Upper lobe of left lung (tissue), 6 donors: Measurements from ENCODE around the gene DEPP1. TPM values are rescaled to one million over a fixed set of nuclear protein-coding genes. Genes with fewer than 3 reads are reported as not detected.

ENCODE experiments used
- ATAC-seq, 2 donors: fragments of 200-7000 bp; cut with Tn5 transposase; one replicate each; pipeline ENCODE4 v1.9.1; 2022; ENCODE audit warnings: mild to moderate bottlenecking in 2 of 2, moderate library complexity in 2 of 2; ENCODE audit not compliant: low FRiP score in 2 of 2
- DNase-seq, 2 donors: peaks; one replicate each; pipeline ENCODE4 v3.0.0-alpha.2; 2019 to 2020
- H3K27ac ChIP-seq, 4 donors: fragments of 200-600 bp; sonication (generic); one replicate each; pipeline ENCODE4 v1.5.1; 2016 to 2019
- H3K27me3 ChIP-seq, 4 donors: fragments of 200-600 bp; sonication (generic); one replicate each; pipeline ENCODE4 v1.5.1; 2017 to 2019
- H3K36me3 ChIP-seq, 4 donors: fragments of 200-600 bp; sonication (generic); one replicate each; pipeline ENCODE4 v1.5.1; 2016 to 2019
- H3K4me1 ChIP-seq, 4 donors: fragments of 200-600 bp; sonication (generic); one replicate each; pipeline ENCODE4 v1.5.1; 2018 to 2019
- H3K4me3 ChIP-seq, 4 donors: fragments of 200-600 bp; sonication (generic); one replicate each; pipeline ENCODE4 v1.5.1; 2017 to 2019; ENCODE audit warnings: mild to moderate bottlenecking in 2 of 4, moderate library complexity in 1 of 4
- H3K9me3 ChIP-seq, 4 donors: fragments of 200-600 bp; sonication (generic); one replicate each; pipeline ENCODE4 v1.5.1; 2018 to 2019
- CTCF ChIP-seq, 6 experiments: fragments of 450-650 bp in 4 of 6; fragments of 200-600 bp in 2 of 6; sonication (generic) in 2 of 6; IDR thresholded peaks; one replicate each; pipeline ENCODE4 v1.5.1; 2016 to 2019; ENCODE audit warnings: antibody characterized with exemption in 6 of 6
- EP300 ChIP-seq, 4 donors: sonication (generic); formaldehyde crosslinking; IDR thresholded peaks; one replicate each; pipeline ENCODE4 v1.5.1; 2017; ENCODE audit warnings: antibody characterized with exemption in 4 of 4, control low read depth in 2 of 4
- POLR2A ChIP-seq, 4 donors: fragments of 450-650 bp; IDR thresholded peaks; one replicate each; pipeline ENCODE4 v1.5.1; 2016 to 2017; ENCODE audit warnings: antibody characterized with exemption in 4 of 4, mild to moderate bottlenecking in 2 of 4
- POLR2AphosphoS5 ChIP-seq, 2 donors: sonication (generic); formaldehyde crosslinking; IDR thresholded peaks; one replicate each; pipeline ENCODE4 v1.5.1; 2017; ENCODE audit warnings: antibody characterized with exemption in 2 of 2
- WGBS, 2 donors: methylation state at CpG; one replicate each; pipeline ENCODE4 v1.1.5; 2017 to 2018; 5-methylcytosine and 5-hydroxymethylcytosine counted together
- total RNA-seq, 6 donors: library from RNA; depleted of rRNA in 4 of 6; stranded (reverse); fragments of >200 nt in 4 of 6; gene quantifications; one replicate each; pipeline versions ENCODE4 v1.1.0 to v1.2.1, GENCODE V29; 2016 to 2021
- donor health status: DM: no; HTN: no; CAD: no; lungs with moderate emphysema.
- donor health status: DM: no; HTN: yes; CAD: no; lungs with severe emphysema.

DEPP1 gene
- total RNA-seq, 6 donors from 2014 or later: 42.0 to 405 (median 95.6) TPM

GRCh38 chr10:44956717-44957706, 21.6 kb downstream of the DEPP1 start:
- Histone ChIP-seq H3K9me3 (no peaks in the 10 kb centered on the region), H3K36me3 (peaks cover 0 to 13% (median 6%) of the 10 kb centered on the region in 4 donors), H3K4me1 (peaks cover 27 to 43% (median 33%) of the 10 kb centered on the region in 4 donors), H3K4me3 (no peak overlapping the region), H3K27me3 (no peaks in the 10 kb centered on the region), H3K27ac (peak overlapping the region in 3 of 4 donors; percentile 88 to 97 (median 91))
- no peak for TF ChIP-seq POLR2AphosphoS5 (IDR thresholded peaks at IDR 0.05)
- no peak for TF ChIP-seq EP300 (IDR thresholded peaks at IDR 0.05)
- no peak for TF ChIP-seq CTCF (IDR thresholded peaks at IDR 0.05)
- no peak for TF ChIP-seq POLR2A (IDR thresholded peaks at IDR 0.05)
- DNase-seq (peak in 1 of 2 donors; percentile 6), ATAC-seq (no peak)
- 94 to 96% methylated on average over 4 of the region's 4 CpGs for WGBS, 2 donors

GRCh38 chr10:44956226-44956625, 22.4 kb downstream of the DEPP1 start:
- DNase-seq (peak in 1 of 2 donors; percentile 3), ATAC-seq (no peak)
- Histone ChIP-seq H3K4me3 (no peak overlapping the region), H3K4me1 (peaks cover 26 to 35% (median 29%) of the 10 kb centered on the region in 4 donors), H3K9me3 (no peaks in the 10 kb centered on the region), H3K27me3 (no peaks in the 10 kb centered on the region), H3K36me3 (peaks cover 0 to 13% (median 6%) of the 10 kb centered on the region in 4 donors), H3K27ac (no peak overlapping the region)
- 92 to 96% methylated on average over 4 of the region's 4 CpGs for WGBS, 2 donors
- no peak for TF ChIP-seq EP300 (IDR thresholded peaks at IDR 0.05)
- no peak for TF ChIP-seq POLR2A (IDR thresholded peaks at IDR 0.05)
- TF ChIP-seq CTCF (IDR thresholded peaks at IDR 0.05): no peak
- TF ChIP-seq POLR2AphosphoS5 (IDR thresholded peaks at IDR 0.05): no peak

GRCh38 chr10:44955413-44956070, 23.1 kb downstream of the DEPP1 start:
- Histone ChIP-seq H3K4me1 (peaks cover 20 to 28% (median 22%) of the 10 kb centered on the region in 4 donors), H3K27ac (no peak overlapping the region), H3K36me3 (peaks cover 0 to 13% (median 6%) of the 10 kb centered on the region in 4 donors), H3K9me3 (no peaks in the 10 kb centered on the region), H3K27me3 (no peaks in the 10 kb centered on the region), H3K4me3 (no peak overlapping the region)
- ATAC-seq (no peak), DNase-seq (peak in 1 of 2 donors; percentile 9)
- WGBS, 2 donors: 86 to 92% methylated on average over 8 of the region's 8 CpGs
- no peak for TF ChIP-seq POLR2A (IDR thresholded peaks at IDR 0.05)

- Histone ChIP-seq H3K27ac (no peak overlapping the region), H3K9me3 (no peaks in the 10 kb centered on the region), H3K4me3 (no peak overlapping the region), H3K4me1 (peaks cover 15 to 22% (median 19%) of the 10 kb centered on the region in 4 donors), H3K36me3 (peaks cover 0 to 13% (median 6%) of the 10 kb centered on the region in 4 donors), H3K27me3 (no peaks in the 10 kb centered on the region)
- no peak for ATAC-seq
- TF ChIP-seq EP300 (IDR thresholded peaks at IDR 0.05) (no peak), POLR2A (IDR thresholded peaks at IDR 0.05) (no peak), CTCF (IDR thresholded peaks at IDR 0.05) (no peak), POLR2AphosphoS5 (IDR thresholded peaks at IDR 0.05) (no peak)
- DNase-seq: no peak
These were observed 23.6 kb downstream of the DEPP1 start for GRCh38 chr10:44954962-44955361.

GRCh38 chr10:44954042-44954441, 24.6 kb downstream of the DEPP1 start:
- Histone ChIP-seq H3K36me3 (peaks cover 0 to 13% (median 6%) of the 10 kb centered on the region in 4 donors), H3K9me3 (no peaks in the 10 kb centered on the region), H3K4me1 (peaks cover 14 to 26% (median 22%) of the 10 kb centered on the region in 4 donors), H3K27me3 (no peaks in the 10 kb centered on the region), H3K27ac (no peak overlapping the region), H3K4me3 (no peak overlapping the region)
- ATAC-seq: no peak
- TF ChIP-seq EP300 (IDR thresholded peaks at IDR 0.05) (no peak), CTCF (IDR thresholded peaks at IDR 0.05) (no peak), POLR2A (IDR thresholded peaks at IDR 0.05) (no peak), POLR2AphosphoS5 (IDR thresholded peaks at IDR 0.05) (no peak)
- no peak for DNase-seq
